Omental fat pad (tissue), 4 donors: ENCODE results near the gene MYDGF. TPM values are rescaled to one million over a fixed set of nuclear protein-coding genes. Genes with fewer than 3 reads are reported as not detected.

ENCODE experiments used
- ATAC-seq: fragments of 150-250 bp; one replicate; pipeline ENCODE4 v1.9.1; 2016; ENCODE audit warnings: mild to moderate bottlenecking, moderate library complexity; ENCODE audit not compliant: low FRiP score
- DNase-seq: peaks from one replicate; pipeline ENCODE4 v3.0.0-alpha.2; 2019; ENCODE audit warnings: low spot score
- CTCF ChIP-seq, 3 donors: fragments of 450-650 bp; IDR thresholded peaks; one replicate each; pipeline ENCODE4 v1.5.1; 2016 to 2017; ENCODE audit warnings: antibody characterized with exemption in 3 of 3, mild to moderate bottlenecking in 3 of 3, moderate library complexity in 2 of 3
- total RNA-seq, 4 donors: library from RNA; depleted of rRNA; stranded (reverse); fragments of >200 nt; gene quantifications; one replicate each; pipeline ENCODE4 v1.1.0, GENCODE V29; 2016

The MYDGF gene
- total RNA-seq, 4 donors from 2014 or later, result 25.7 to 59.2 (median 51.6) TPM

- DNase-seq (no peak), ATAC-seq (no peak)
- TF ChIP-seq CTCF (IDR thresholded peaks at IDR 0.05), result no peak
These were observed 37.2 kb upstream of the MYDGF start for GRCh38 chr19:4707322-4707721.

GRCh38 chr19:4705413-4706131 is 35.4 kb upstream of the MYDGF start:
- DNase-seq (no peak), ATAC-seq (no peak)
- no peak for TF ChIP-seq CTCF (IDR thresholded peaks at IDR 0.05)

GRCh38 chr19:4704317-4704673 is 34.2 kb upstream of the MYDGF start:
- no peak for DNase-seq
- no peak for ATAC-seq

GRCh38 chr19:4703671-4704316 is 33.7 kb upstream of the MYDGF start:
- DNase-seq (no peak), ATAC-seq (no peak)
- no peak for TF ChIP-seq CTCF (IDR thresholded peaks at IDR 0.05)

More at GRCh38 chr19:4704317-4704673, 34.2 kb upstream of the MYDGF start:
- no peak for TF ChIP-seq CTCF (IDR thresholded peaks at IDR 0.05)

- no peak for ATAC-seq
- TF ChIP-seq CTCF (IDR thresholded peaks at IDR 0.05), result no peak
These were observed 32.6 kb upstream of the MYDGF start for GRCh38 chr19:4702764-4703163.

GRCh38 chr19:4701557-4701956 is 31.4 kb upstream of the MYDGF start:
- no peak for ATAC-seq

More at GRCh38 chr19:4702764-4703163, 32.6 kb upstream of the MYDGF start:
- no peak for DNase-seq

More at GRCh38 chr19:4701557-4701956, 31.4 kb upstream of the MYDGF start:
- no peak for TF ChIP-seq CTCF (IDR thresholded peaks at IDR 0.05)
- DNase-seq, result no peak
